ENCODE data around the gene ABTB2.

DNA sequence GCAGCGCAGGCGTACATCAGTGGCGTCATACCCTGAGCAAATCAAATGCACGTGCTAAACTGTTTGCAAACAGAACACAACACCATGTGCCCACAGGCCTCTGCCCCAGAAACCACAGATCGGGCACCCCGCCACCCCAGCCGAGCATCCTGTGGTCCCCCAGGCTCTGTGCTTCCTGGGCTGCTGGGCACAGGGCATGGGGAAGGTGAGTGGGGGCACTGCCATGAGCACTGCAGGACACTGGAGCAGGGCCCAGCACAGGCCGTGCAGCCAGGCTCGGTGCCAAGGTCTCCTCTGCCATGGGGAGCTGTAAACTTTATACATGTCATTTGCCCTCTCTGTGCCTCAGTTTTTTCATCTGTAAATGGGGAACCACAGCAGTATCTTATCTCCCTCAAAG is 189.8 kb downstream of the ABTB2 start:
- TF ChIP-seq, protein P1, sequence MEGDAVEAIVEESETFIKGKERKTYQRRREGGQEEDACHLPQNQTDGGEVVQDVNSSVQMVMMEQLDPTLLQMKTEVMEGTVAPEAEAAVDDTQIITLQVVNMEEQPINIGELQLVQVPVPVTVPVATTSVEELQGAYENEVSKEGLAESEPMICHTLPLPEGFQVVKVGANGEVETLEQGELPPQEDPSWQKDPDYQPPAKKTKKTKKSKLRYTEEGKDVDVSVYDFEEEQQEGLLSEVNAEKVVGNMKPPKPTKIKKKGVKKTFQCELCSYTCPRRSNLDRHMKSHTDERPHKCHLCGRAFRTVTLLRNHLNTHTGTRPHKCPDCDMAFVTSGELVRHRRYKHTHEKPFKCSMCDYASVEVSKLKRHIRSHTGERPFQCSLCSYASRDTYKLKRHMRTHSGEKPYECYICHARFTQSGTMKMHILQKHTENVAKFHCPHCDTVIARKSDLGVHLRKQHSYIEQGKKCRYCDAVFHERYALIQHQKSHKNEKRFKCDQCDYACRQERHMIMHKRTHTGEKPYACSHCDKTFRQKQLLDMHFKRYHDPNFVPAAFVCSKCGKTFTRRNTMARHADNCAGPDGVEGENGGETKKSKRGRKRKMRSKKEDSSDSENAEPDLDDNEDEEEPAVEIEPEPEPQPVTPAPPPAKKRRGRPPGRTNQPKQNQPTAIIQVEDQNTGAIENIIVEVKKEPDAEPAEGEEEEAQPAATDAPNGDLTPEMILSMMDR (IDR thresholded peaks at IDR 0.05; ENCODE audit: borderline replicate concordance, extremely low read depth, low read length, poor library complexity, severe bottlenecking) = no peak
- TF ChIP-seq EZH2 (IDR thresholded peaks at IDR 0.05; ENCODE audit: borderline replicate concordance, low read depth, low read length, severe bottlenecking) = no peak

Data from DND-41 (cell line).